Activated naive CD4-positive, alpha-beta T cell treated with Interleukin-2 at 50 U/mL for 16 hours (primary cell): Measurements from ENCODE around the gene SLC27A1.
"Not testable (repeated sequence)": the region's sequence is repeated elsewhere in the genome, so short reads cannot be mapped to it uniquely, and the experiment has no call there.

Experiments used
- DNase-seq: peaks from one replicate; pipeline ENCODE4 v3.0.0-alpha.2; 2020

Gene SLC27A1

DNA sequence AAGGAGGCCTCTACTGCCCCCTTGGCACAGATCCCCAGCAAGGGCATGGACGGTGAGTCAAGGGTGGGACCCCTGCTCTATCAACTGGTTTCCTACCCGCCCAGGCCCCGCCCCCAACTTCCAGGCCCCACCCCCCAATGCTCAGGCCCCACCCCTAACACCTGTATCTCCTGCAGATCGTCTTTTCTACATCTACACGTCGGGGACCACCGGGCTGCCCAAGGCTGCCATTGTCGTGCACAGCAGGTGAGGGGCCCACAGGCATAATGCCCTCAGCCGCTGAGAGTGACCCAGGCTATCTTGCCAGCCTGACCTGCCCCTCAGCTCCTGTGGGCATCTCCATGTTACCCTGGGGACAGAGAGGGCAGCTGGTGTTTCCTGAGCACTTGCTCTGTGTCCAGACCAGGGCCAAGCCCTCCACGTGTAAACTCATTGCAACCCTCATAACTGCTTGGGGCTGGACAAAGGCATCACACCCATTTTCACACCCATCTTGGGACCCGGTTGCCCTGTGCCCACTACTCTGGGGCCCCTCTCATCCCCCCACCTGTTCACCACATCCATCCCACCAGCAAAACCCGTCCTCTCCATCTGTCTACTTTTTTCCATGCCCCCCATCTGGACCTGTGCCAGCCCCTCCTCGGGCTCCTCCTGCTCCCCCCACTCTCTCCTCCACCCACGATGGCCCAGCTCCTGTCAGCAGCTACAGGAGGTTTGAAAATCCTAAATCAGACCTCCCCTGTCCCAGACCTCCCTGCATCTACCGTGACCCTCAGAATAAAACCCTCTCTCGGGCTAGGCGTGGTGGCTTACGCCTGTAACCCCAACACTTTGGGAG is 17.2 kb downstream of the SLC27A1 start:
- DNase-seq, result no peak

GRCh38 chr19:17488593-17489391 is 18.5 kb downstream of the SLC27A1 start:
- peak; percentile 77 for DNase-seq

DNA sequence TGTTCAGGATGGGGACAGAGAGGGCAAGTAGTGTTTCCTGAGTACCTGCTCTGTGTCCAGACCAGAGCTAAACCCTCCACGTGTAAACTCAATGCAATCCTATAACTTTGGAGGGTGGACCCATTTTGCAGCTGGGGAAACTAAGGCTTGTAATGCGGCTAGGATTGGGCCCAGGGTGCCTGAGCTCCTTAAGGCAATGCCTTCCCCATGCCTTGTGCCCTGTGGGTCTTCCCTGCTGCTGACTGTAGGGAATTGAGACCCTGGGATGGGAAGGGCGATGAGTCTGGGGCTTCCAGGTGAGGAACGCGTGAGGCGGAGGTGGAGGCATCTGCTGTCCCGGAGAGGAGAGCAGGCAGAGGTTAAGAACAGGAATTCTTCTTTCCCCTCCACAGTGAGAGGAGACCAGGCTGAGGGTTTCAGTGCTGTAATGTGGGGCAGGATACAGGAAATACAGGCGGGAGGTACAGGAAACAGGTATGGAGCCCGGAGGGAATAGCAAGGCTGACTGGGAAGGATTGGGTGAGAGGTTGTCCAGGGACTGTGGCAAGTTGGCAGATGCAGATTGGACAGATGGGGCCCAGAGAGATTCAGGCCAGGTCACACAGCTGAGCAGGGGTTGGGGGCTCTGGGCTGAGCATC is 19.2 kb downstream of the SLC27A1 start:
- no peak for DNase-seq

DNA sequence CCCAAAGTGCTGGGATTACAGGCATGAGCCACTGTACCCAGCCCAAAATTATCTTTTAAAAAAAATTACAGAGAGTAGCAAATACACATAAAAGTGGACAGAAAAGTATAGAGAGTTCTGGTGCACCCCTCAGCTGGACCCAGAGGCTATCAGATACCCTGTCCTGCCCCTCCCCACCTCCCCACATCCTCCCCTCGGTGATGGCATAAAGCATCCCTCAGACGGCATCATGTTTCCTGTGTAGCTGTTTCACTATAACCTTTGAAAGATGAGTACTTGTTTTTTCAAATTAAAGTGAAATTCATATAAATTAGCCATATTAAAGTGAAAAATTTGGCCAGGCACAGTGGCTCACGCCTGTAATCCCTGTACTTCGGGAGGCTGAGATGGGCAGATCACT is 20.1 kb downstream of the SLC27A1 start:
- DNase-seq, result peak; percentile 18

GRCh38 chr19:17491287-17491686 is 21.0 kb downstream of the SLC27A1 start:
- no peak for DNase-seq

GRCh38 chr19:17495639-17496296 is 25.4 kb downstream of the SLC27A1 start:
- DNase-seq, result no peak

DNA sequence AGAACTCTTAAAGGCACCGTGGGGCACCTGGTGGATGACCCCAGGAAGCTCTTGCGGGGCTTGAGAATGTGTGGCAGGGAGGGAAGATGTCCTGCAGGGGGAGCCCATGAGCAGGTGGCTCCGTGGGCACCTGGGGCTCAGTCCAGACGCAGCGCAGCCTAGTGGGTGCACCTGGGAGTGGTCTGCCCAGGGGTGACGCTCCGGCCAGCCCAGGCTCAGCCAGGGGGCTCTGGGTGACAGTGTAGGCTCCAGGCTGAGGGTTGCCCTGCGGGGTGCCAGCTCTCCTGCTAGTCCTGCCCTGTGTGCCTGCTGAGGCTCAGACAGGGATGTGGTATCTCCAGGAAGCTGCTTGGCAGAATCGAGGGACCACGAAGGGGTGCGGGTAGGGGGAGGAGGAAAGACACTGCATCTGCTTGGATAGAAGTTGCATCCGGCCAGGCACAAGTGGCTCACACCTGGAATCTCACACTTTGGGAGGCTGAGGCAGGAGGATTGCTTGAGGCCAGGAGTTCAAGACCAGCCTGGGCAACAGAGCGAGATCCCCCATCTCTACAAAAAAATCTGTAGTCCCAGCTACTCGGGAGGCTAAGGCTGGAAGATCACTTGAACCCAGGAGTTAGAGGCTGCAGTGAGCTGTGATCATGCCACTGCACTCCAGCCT is 26.1 kb downstream of the SLC27A1 start:
- peak; percentile 82 for DNase-seq

DNA sequence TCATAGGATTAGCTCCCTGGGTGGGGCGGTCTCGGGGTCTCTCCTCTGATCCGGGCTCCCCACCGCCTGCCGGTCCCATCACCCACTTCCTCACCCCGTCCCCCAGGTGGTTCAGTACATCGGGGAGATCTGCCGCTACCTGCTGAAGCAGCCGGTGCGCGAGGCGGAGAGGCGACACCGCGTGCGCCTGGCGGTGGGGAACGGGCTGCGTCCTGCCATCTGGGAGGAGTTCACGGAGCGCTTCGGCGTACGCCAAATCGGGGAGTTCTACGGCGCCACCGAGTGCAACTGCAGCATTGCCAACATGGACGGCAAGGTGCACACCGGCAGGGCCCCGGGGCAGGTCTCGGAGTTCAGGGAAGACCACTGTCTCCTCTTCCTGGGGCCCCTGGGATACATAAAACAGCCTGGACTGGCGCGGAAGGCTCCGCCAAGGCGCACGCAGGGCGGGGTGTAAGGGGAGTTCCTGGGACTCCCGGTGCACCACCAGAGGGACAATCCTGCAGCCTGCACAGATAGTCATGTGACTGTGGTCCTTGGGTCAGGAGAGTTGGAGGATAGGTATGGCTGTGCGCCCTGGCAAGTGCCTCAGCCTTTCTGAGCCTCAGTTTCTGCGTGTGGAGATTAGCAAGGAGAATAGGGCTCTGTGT is 26.9 kb downstream of the SLC27A1 start:
- DNase-seq, result no peak

DNA sequence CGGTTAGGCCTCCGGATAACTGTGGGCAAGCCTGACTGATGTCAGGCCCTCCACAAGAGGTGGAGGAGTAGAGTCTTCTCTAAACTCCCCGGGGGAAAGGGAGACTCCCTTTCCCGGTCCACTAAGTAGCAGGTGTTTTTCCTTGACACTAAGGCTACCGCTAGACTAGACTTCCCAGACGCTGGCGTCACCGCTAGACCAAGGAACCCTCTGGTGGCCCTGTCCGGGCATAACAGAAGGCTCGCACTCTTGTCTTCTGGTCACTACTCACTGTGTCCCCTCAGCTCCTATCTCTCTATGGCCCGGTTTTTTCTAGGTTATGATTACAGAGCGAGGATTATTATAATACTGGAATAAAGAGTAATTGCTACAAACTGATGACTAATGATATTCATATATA is 28.7 kb downstream of the SLC27A1 start:
- not testable (repeated sequence) for DNase-seq

DNA sequence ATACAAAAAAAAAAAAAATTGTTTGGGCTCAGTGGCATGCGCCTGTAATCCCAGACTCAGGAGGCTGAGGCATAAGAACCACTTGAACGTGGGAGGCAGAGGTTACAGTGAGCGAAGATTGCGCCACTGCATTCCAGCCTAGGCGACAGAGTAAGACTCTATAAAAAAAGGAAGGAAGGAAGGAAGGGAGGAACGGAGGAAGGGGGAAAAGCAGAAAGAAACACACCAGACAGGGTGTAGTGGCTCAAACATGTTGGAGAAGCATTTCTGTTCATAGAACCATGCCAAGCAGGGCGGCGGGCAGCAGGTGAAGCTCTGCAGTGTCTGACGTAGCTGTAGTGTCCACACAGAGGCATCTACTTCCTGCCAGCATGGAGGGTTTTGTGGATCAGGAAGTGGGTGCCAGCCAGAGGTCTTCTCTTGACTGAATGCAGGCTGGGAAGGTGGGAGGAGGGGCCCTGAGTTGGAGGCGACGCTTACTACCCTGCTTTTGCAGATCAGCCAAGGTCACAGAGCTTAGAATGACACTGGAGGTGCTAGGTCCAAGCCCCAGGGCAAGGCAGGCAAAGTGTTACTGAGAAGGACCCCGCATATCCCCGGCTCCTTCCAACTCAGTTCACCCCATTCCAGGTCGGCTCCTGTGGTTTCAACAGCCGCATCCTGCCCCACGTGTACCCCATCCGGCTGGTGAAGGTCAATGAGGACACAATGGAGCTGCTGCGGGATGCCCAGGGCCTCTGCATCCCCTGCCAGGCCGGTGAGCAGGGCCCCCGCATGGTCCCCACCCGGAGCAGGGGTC is 29.5 kb downstream of the SLC27A1 start:
- DNase-seq, result no peak

- no peak for DNase-seq
These were observed 30.3 kb downstream of the SLC27A1 start for GRCh38 chr19:17500447-17501198.

- DNase-seq, result no peak
These were observed 32.9 kb downstream of the SLC27A1 start for GRCh38 chr19:17503240-17503639.

GRCh38 chr19:17504030-17504429 is 33.7 kb downstream of the SLC27A1 start:
- DNase-seq, result no peak

DNA sequence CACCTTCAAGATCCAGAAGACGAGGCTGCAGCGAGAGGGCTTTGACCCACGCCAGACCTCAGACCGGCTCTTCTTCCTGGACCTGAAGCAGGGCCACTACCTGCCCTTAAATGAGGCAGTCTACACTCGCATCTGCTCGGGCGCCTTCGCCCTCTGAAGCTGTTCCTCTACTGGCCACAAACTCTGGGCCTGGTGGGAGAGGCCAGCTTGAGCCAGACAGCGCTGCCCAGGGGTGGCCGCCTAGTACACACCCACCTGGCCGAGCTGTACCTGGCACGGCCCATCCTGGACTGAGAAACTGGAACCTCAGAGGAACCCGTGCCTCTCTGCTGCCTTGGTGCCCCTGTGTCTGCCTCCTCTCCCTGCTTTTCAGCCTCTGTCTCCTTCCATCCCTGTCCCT is 34.1 kb downstream of the SLC27A1 start:
- no peak for DNase-seq

DNA sequence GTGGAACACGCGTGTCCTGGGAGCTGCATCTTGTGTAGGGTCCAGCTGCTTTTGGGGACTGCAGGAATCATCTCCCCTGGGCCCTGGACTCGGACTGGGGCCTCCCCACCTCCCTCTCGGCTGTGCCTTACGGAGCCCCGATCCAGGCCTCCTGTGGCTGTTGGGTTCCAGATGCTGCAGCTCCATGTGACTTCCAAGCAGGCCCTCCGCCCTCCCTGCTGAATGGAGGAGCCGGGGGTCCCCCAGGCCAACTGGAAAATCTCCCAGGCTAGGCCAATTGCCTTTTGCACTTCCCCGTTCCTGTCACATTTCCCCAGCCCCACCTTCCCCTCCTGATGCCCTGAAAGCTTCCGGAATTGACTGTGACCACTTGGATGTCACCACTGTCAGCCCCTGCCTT is 34.9 kb downstream of the SLC27A1 start:
- no peak for DNase-seq

GRCh38 chr19:17506745-17507144 is 36.4 kb downstream of the SLC27A1 start:
- DNase-seq, result no peak

DNA sequence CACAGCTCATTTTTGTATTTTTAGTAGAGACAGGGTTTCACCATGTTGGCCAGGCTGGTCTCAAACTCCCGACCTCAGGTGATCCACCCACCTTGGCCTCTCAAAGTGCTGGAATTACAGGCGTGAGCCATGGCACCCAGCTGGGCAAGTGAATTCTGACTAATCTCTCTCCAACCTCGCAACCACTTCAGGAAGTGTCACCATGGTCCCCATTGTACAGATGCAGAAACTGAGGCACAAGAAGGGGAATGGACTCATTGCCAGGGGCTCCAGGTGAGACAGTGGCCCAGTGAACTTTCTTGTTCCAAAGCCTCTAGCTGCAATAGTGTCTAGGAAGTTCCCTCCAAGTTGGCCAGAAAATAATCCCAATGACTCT is 38.2 kb downstream of the SLC27A1 start:
- DNase-seq, result not testable (repeated sequence)

DNA sequence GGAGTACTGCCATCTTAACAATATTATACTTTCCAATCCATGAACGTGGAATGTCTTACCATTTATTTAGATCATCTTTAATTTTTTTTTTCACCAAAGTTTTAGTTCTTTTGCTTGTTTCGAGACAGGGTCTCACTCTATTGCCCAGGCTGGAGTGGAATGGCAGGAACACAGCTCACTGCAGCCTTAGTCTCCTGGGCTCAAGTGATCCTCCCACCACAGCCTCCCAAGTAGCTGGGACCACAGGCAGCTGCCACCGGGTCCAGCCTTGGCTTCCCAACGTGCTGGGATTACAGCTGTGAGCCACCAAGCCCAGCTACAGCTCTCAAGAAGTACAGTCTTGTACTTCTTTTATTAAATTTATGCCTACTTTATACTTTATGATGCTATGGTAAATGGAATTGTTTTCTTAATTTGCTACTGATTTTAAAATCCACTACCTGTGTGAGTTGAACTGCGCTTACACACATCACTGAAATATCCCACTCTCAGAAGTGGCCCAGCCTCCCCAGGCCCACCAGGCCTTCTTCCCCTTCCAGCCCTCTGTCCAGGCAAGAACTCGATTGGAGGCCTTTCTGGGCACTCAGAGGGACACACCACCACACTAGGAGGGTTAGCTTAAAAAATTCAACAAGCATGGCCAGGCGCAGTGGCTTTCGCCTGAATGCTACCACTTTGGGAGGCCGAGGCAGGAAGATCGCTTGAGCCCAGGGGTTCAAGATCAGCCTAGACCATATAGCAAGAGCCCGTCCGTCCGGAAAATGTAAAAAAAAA is 40.1 kb downstream of the SLC27A1 start:
- DNase-seq, result no peak

GRCh38 chr19:17511724-17512573 is 41.6 kb downstream of the SLC27A1 start:
- peak; percentile 85 for DNase-seq
